ENCODE results near the gene SORD.
"Not testable (repeated sequence)": the region's sequence is repeated elsewhere in the genome, so short reads cannot be mapped to it uniquely, and the experiment has no call there.

- TF ChIP-seq CTCF (IDR thresholded peaks at IDR 0.05; ENCODE audit: insufficient read depth, low read length, poor library complexity, severe bottlenecking); EZH2phosphoT487 (conservative IDR thresholded peaks at IDR 0.05; ENCODE audit: low read length): not testable (repeated sequence)
Observed at GRCh38 chr15:45034600-45035375, 11.8 kb downstream of the SORD start.
